PC-9 (cell line): ENCODE measurements around the gene SPSB4. TPM values are rescaled to one million over a fixed set of nuclear protein-coding genes. Genes with fewer than 3 reads are reported as not detected.

ENCODE experiments used
- BruUV-seq: library from RNA; stranded (reverse); fragments of 400-500 nt; replicated peaks from 2 replicates; lab custom pipeline; 2021; lab: Mats Ljungman, UMichigan
- CTCF ChIA-PET: fragments of 300-600 bp; sonication (Branson Sonifier 250); formaldehyde crosslinking; loops from one replicate; lab custom pipeline; 2022; ENCODE audit warnings: antibody characterized with exemption; lab: Charles Lee
- POLR2A ChIA-PET: fragments of 300-600 bp; sonication (Branson Sonifier 250); formaldehyde crosslinking; loops from one replicate; lab custom pipeline; 2022; ENCODE audit warnings: antibody characterized with exemption; ENCODE audit not compliant: unreplicated experiment; lab: Charles Lee
- DNase-seq, 2 experiments: peaks; one replicate each; pipeline versions ENCODE4 v3.0.0 to v3.0.0-alpha.2; 2015 to 2022; ENCODE audit warnings: mixed read lengths in 1 of 2
- H2AFZ ChIP-seq: fragments of 200-600 bp; sonication (generic); 2 replicates; pipeline ENCODE4 v1.8.1; 2017; ENCODE audit warnings: antibody characterized with exemption
- H3F3A ChIP-seq: fragments of 200-600 bp; sonication (generic); 2 replicates; pipeline ENCODE4 v1.8.1; 2017; ENCODE audit warnings: antibody characterized with exemption, mild to moderate bottlenecking, low read depth; ENCODE audit not compliant: insufficient read depth
- H3K27ac ChIP-seq: fragments of 200-600 bp; sonication (generic); 2 replicates; pipeline ENCODE4 v1.6.1; 2016; ENCODE audit warnings: mixed run types
- H3K27me3 ChIP-seq: fragments of 200-600 bp; sonication (generic); 2 replicates; pipeline ENCODE4 v1.6.1; 2016; ENCODE audit warnings: low read depth, mixed run types; ENCODE audit not compliant: insufficient read depth
- H3K36me3 ChIP-seq: fragments of 200-600 bp; sonication (generic); 2 replicates; pipeline ENCODE4 v1.6.1; 2016; ENCODE audit warnings: low read depth, mixed run types
- H3K4me1 ChIP-seq: fragments of 200-600 bp; sonication (generic); replicated peaks from 2 replicates; pipeline ENCODE4 v1.6.1; 2016; ENCODE audit warnings: mixed run types; ENCODE audit not compliant: insufficient read depth
- H3K4me2 ChIP-seq: fragments of 200-600 bp; sonication (generic); 2 replicates; pipeline ENCODE4 v1.6.1; 2017; ENCODE audit warnings: mixed run types
- H3K4me3 ChIP-seq: fragments of 200-600 bp; sonication (generic); 2 replicates; pipeline ENCODE4 v1.6.1; 2016; ENCODE audit warnings: mixed run types
- H3K79me2 ChIP-seq: fragments of 200-600 bp; sonication (generic); 2 replicates; pipeline ENCODE4 v1.6.1; 2017; ENCODE audit warnings: low read depth, mixed run types
- H3K9me2 ChIP-seq: fragments of 200-600 bp; sonication (generic); 2 replicates; pipeline ENCODE4 v1.8.1; 2017; ENCODE audit warnings: mild to moderate bottlenecking; ENCODE audit not compliant: insufficient read depth
- H3K9me3 ChIP-seq: fragments of 200-600 bp; sonication (generic); 2 replicates; pipeline ENCODE4 v1.8.1; 2016; ENCODE audit warnings: low read depth; ENCODE audit not compliant: insufficient read depth
- H4K20me1 ChIP-seq: fragments of 200-600 bp; sonication (generic); 2 replicates; pipeline ENCODE4 v1.8.1; 2017; ENCODE audit not compliant: insufficient read depth
- EZH2 ChIP-seq: fragments of 200-600 bp; sonication (generic); IDR thresholded peaks from 2 replicates; pipeline ENCODE4 v1.8.0; 2017; ENCODE audit warnings: antibody characterized with exemption, low read depth
- intact Hi-C: fragments of 100-400 bp; cut with micrococcal nuclease; formaldehyde crosslinking; loops from one replicate; pipeline ENCODE4 v1.10.0; 2022; ENCODE audit not compliant: unreplicated experiment
- total RNA-seq: library from RNA; stranded (reverse); gene quantifications from 2 replicates; pipeline ENCODE4 v1.2.3, GENCODE V29; 2021
- TF ChIP-seq, protein P1 (sequence below): fragments of 200-600 bp; sonication (generic); conservative IDR thresholded peaks from 2 replicates; pipeline ENCODE4 v1.6.1; 2017; ENCODE audit warnings: mixed run types, antibody characterized with exemption, mild to moderate bottlenecking, moderate library complexity

Gene SPSB4
- total RNA-seq, 1 experiment from 2014 or later, result not detected

DNA sequence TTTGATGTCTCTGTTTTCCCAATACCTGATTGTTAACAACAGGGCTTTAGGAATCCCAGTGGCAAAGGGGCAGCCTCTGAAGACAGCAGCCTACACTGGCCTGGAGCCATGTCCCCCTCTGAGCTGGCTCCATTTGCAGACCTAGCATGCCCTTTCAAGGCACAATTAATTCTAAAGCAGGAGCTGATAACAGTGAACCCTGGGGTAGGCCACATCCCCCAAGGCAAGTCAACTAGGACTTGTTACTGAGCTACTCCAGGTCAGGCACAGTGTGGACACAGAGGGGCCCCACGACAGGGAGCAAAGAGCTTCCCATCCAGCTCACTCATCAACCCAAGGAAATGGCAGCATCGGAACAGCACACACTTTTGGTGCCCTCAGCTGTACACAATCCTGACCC lies 51.9 kb downstream of the SPSB4 start:
- H3K4me2 ChIP-seq, result no peak overlapping the region
- H3K4me1 ChIP-seq, result no peaks in the 10 kb centered on the region
- no peaks in the 10 kb centered on the region for H3K36me3 ChIP-seq
- no peaks in the 10 kb centered on the region for H4K20me1 ChIP-seq
- H2AFZ ChIP-seq, result no peak overlapping the region
- no peak overlapping the region for H3K4me3 ChIP-seq
- H3K9me2 ChIP-seq, result no peaks in the 10 kb centered on the region
- ChIA-PET CTCF (no interaction called here), POLR2A (no interaction called here)
- H3F3A ChIP-seq, result no peaks in the 10 kb centered on the region
- H3K27ac ChIP-seq, result no peak overlapping the region
- H3K9me3 ChIP-seq, result no peaks in the 10 kb centered on the region
- no peak for DNase-seq
- no TSS peak for BruUV-seq
- peaks cover 11% of the 10 kb centered on the region; the same call in 1 of the 2 replicates for H3K27me3 ChIP-seq
- H3K79me2 ChIP-seq, result no peaks in the 10 kb centered on the region
- intact Hi-C loops, result no loop called here
- no peak for TF ChIP-seq EZH2
- TF ChIP-seq, protein P1, sequence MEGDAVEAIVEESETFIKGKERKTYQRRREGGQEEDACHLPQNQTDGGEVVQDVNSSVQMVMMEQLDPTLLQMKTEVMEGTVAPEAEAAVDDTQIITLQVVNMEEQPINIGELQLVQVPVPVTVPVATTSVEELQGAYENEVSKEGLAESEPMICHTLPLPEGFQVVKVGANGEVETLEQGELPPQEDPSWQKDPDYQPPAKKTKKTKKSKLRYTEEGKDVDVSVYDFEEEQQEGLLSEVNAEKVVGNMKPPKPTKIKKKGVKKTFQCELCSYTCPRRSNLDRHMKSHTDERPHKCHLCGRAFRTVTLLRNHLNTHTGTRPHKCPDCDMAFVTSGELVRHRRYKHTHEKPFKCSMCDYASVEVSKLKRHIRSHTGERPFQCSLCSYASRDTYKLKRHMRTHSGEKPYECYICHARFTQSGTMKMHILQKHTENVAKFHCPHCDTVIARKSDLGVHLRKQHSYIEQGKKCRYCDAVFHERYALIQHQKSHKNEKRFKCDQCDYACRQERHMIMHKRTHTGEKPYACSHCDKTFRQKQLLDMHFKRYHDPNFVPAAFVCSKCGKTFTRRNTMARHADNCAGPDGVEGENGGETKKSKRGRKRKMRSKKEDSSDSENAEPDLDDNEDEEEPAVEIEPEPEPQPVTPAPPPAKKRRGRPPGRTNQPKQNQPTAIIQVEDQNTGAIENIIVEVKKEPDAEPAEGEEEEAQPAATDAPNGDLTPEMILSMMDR, result no peak

DNA sequence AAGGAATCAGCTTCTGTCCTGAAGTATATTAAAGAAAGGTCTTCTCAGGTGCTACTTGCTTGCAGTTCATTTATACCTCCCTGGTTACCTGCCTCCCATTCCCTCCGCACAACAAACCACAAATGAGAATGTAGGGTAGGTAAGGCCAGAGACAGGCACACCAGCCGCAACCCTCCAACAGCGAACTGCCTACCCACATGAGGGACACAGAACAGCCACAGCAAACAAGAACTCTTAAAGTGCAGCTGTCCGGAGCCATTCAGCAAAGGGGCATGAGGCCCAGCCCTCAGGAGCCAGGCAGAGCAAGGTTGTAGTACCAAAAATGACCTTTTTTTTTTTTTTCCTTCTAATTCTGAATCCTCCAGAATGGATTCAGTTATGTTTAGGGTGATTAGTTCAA lies 52.4 kb downstream of the SPSB4 start:
- no TSS peak for BruUV-seq
- DNase-seq, result no peak
- ChIA-PET POLR2A (no interaction called here), CTCF (no interaction called here)
- Histone ChIP-seq H3K9me2 (no peaks in the 10 kb centered on the region), H3K27me3 (peaks cover 15% of the 10 kb centered on the region; the same call in 1 of the 2 replicates), H3K4me1 (no peaks in the 10 kb centered on the region), H4K20me1 (no peaks in the 10 kb centered on the region), H2AFZ (no peak overlapping the region), H3K27ac (no peak overlapping the region), H3K79me2 (no peaks in the 10 kb centered on the region), H3K9me3 (no peaks in the 10 kb centered on the region), H3K36me3 (no peaks in the 10 kb centered on the region), H3K4me3 (no peak overlapping the region), H3F3A (no peaks in the 10 kb centered on the region), H3K4me2 (no peak overlapping the region)
- TF ChIP-seq EZH2, result no peak
- TF ChIP-seq, protein P1, result no peak
- intact Hi-C loops, result no loop called here

DNA sequence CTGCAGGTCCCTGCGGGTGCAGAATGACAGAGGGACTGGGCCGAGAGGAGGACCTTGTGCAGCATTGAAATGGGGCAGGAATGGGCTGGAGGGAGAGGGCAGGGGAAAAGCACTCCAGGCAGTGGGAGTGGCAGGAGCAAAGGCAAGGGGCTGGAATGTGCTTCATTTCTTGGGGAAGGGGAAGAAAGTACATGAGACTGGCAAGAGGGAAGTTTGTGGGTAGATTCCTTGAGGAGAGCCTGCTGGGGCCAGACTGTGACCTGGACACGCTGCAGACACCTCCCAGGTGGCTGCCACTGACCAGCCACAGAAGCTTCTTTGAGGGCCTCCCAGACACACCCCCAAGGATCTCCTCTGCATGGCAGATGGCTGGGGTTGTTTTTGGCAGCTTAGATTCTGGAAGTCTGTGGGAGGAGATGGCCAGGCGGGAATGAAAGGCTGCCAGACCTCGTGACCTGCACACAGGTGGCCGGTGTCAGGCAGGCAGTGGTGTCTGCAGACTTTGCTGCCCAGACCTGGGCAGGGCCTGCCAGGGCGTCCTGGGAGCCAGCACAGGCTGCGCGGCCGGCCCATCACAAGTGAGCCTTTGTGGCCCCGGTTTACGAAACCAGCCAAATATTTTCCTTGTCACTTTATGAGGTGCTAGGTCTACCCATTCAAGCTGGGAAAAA lies 53.1 kb downstream of the SPSB4 start:
- intact Hi-C loops, result no loop called here
- H3K27ac ChIP-seq, result no peak overlapping the region
- no peaks in the 10 kb centered on the region for H3K9me2 ChIP-seq
- no peaks in the 10 kb centered on the region for H3F3A ChIP-seq
- H3K4me1 ChIP-seq, result no peaks in the 10 kb centered on the region
- H3K9me3 ChIP-seq, result no peaks in the 10 kb centered on the region
- no peaks in the 10 kb centered on the region for H3K79me2 ChIP-seq
- H3K36me3 ChIP-seq, result no peaks in the 10 kb centered on the region
- H3K4me3 ChIP-seq, result no peak overlapping the region
- BruUV-seq, result no TSS peak
- H2AFZ ChIP-seq, result no peak overlapping the region
- DNase-seq, result no peak
- peaks cover 16% of the 10 kb centered on the region; the same call in 1 of the 2 replicates for H3K27me3 ChIP-seq
- CTCF ChIA-PET, result no interaction called here
- TF ChIP-seq, protein P1, result no peak
- no peak for TF ChIP-seq EZH2
- H3K4me2 ChIP-seq, result no peak overlapping the region
- no peaks in the 10 kb centered on the region for H4K20me1 ChIP-seq
- POLR2A ChIA-PET, result no interaction called here
